HG02973 (cell line): ENCODE data around the gene PSMC5.

ENCODE experiments used
- ATAC-seq: cut with Tn5 transposase; IDR thresholded peaks from one replicate; pipeline ENCODE4 v1.9.1; 2021; ENCODE audit warnings: moderate library complexity; ENCODE audit not compliant: unreplicated experiment

The PSMC5 gene

DNA sequence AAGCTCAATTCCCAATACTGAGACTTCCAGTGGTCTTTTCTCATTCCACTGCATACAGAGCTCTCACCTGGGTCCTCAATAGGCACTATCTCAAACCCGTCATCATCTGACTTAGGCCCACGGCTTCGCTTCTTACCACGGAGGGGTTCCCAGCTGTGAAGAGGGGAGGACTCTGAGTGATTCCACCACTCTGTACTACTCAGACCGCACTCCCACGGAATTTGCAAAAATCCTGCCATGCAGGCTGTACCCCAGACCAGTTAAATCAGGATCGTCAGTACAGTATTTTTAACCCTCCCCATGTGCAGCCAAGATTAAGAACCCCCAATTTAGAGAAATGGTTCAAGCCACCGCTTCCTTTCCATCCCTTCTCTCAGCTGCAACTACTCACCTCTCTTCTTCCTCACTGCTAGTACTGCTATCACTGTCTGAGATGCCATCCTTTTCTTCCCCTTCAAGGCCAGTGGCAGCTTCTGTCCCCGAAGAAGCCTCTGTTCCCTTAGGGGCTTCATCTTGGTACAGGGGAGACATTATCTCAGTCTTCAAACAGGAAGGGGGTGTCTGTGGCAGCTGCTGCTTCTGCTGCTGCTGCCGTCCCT, 6.2 kb upstream of the PSMC5 start:
- no peak for ATAC-seq

DNA sequence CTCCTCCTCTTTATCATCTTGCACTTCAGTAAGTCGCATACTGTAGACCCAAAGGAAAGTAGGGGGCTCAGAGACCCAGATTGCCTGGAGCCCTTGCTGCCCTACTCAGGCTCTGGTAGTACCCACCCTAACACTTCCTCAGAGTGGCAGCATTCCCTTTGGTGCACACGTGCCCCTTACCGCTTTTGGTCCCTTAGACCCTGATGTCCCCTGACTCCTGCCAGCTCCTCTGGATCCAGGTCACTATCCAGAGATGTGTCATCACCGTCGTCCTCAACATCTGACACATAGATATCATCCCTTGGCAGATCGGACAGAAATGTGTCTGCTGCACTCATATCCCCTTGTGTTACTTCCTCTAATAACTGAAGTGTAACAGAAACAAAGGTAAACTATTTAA, 5.4 kb upstream of the PSMC5 start:
- ATAC-seq = no peak

DNA sequence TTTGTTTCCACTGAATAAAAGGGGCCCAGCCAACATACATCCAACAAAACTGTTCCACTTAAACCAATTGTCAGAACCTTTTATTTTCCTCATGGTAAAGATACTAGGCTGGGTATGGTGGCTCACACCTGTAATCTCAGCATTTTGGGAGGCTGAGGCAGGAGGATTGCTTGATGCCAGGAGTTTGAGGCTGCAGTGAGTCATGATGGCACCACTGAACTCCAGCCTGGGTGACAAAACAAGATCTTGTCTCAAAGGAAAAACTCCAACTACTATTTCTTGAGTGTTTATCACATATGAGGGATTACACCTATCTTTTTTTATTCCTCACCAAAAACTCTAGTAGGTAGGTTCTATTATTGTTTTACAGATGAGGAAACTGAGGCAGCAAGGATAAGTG, 4.7 kb upstream of the PSMC5 start:
- no peak for ATAC-seq

DNA sequence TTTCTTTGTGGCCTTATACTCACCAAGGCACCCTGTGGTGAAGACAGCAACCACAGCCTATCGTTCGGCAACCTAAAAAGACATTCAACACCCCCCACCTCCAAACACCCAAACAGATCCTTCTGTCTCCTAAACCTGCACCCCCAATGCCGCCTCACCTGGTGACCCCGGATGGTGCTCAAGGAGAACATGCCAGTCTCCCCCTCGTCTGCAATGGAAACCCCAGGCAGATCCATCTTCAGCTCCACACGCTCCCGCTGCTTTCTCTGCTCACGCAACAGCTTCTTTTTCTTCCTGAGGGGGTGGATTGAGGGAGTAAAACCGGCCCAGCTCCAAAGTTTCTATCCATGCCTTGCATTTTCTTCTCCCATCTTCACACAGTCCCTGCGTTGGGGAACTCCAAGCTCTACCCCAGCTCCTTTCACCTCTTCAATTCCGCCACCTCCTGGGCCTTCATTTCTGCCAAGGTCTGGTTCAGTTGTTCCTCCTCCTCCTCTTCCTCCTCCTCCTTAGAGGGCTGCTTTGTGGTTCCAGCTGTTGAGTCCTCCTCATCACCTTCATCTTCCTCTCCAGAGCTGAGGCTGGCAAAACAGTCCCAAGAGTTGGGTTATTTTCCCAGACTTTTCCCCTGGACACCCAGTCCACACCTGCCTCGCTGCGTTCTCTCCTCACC, 3.4 kb upstream of the PSMC5 start:
- ATAC-seq = no peak

DNA sequence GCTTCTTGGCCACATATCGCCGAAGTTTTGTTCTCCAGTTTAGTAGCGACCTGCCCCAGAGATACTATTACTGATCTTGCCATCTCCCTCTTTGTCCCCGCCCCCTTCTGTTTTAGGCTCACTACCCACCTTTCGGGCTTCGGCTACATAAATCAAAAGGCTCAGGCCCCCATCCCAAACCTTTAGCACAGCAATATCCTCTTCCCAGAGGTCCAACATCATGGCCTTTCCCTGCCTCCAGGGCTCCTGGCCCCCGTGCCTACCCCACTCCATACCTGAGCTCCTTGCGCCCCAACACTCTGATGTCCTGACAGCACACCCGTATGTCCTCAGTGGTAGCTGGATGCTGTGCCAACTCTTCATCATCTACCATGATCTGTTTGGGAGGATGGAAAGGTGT, 2.9 kb upstream of the PSMC5 start:
- no peak for ATAC-seq

DNA sequence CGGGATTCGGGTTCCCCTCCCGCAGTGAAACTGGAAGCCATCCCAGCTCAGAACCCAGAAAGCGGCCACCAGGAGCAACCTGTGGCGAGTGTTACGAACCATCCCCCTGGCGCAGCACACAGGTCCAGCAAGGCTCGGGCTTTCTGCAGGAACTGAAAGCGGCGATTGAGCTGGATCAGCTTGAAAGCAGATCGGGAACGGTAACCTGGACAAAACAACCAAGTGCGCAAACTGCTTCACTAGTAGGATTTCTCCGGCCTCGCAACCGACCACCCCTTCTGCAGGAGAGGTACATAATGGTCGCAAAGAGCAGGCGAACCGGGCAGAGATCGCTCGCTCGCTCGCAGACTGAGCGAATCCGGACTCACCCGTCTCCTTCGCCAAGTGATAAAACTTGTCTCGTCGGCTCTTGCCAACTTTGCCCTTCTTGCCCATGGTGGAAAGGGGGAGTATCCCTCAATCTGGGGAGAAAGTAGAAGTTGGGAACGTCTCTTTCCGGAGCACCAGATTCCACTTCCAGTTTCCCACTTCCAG, 696 bp upstream of the PSMC5 start:
- ATAC-seq = no peak

DNA sequence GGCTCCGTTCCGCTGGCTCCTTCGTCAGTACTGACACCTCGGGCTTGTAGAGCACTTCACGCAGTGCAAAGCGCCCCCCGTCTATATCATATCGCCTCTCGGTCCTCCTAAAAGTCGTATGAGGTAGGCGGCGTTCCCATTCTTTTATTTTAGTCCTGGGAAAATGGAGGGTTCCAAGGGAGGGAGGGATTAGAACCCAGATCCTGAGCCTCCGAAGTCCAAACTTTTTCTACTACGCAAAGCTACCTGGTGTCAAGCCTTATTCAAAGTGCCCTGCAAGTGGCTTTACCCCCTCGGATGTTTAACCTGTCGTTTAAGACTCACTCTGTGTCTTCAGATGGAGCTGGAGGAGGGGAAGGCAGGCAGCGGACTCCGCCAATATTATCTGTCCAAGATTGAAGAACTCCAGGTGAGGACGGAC, 580 bp downstream of the PSMC5 start:
- ATAC-seq = no peak

- no peak for ATAC-seq
These were observed 1.7 kb downstream of the PSMC5 start for GRCh38 chr17:63828936-63829335.

DNA sequence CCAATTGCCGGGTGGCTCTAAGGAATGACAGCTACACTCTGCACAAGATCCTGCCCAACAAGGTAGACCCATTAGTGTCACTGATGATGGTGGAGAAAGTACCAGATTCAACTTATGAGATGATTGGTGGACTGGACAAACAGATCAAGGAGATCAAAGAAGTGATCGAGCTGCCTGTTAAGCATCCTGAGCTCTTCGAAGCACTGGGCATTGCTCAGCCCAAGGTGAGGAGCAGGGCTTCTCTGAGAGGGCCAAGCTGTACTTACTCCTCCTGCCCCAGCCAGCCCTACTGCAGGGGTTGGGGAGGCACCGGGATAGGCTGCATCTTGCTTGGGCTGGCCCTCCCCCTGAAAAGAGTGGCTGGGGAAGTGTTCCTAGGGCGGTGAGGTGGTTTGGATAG, 3.0 kb downstream of the PSMC5 start:
- no peak for ATAC-seq

GRCh38 chr17:63830904-63831491, 3.8 kb downstream of the PSMC5 start:
- no peak for ATAC-seq

- no peak for ATAC-seq
These were observed 4.3 kb downstream of the PSMC5 start for GRCh38 chr17:63831505-63831904.

GRCh38 chr17:63832014-63832413, 4.8 kb downstream of the PSMC5 start:
- ATAC-seq = no peak

- no peak for ATAC-seq
These were observed 5.2 kb downstream of the PSMC5 start for GRCh38 chr17:63832455-63832854.

- ATAC-seq = no peak
These were observed 6.0 kb downstream of the PSMC5 start for GRCh38 chr17:63833026-63833740.

DNA sequence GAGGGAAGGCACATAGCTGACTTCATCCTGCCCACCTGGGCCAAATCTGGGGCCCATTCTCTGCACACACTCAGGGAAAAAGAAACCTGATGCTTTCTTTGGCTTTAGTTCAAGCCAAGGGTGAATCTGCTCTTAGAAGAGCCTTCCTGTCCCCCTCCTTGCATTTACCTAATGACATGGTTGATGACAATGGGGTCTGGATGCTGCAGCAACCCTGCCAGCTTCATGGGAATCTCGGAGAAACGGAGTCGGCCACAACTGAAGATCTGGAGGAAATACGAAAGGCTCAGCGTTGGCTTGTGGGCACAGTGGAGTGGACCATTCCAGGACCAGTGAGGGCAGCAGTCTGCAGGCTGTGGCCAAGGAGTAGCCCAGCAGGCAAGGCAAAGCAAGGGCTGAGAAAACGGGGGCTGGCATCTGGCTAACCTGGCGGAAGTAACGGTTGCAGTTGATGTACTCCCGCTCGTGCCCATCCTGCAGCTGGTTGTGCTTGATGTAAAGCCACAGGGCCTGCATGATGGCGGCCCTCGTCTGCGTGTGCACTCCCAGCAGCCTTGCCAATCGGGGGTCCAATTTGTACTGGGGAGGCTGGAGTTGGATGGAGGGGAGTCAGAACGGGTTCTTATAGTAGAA, 6.6 kb downstream of the PSMC5 start:
- ATAC-seq = no peak

GRCh38 chr17:63834431-63835166, 7.4 kb downstream of the PSMC5 start:
- no peak for ATAC-seq

DNA sequence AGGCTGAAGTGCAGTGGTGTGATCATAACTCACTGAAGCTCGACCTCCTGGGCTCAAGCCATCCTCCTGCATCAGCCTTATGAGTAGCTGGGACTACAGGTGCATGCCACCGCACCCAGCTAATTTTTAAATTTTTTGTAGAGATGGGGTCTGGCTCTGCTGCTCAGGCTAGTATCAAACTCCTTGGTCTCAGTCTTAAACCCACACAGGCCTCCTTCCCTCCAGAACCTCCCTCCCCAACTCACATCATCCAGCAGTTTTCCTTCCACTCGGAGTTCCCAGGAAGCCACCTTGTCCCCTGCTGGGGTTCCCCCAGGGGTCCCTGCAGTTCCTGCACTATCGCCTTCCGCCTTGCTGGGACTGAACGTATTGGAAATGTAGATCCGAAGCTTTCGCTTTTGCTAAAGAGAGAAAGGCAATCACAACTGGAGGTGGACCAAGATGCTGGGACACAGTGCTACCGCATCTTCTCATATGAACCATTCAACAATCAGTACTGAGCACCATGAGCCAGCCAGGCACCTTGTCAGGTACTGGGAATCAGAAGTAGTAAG, 8.0 kb downstream of the PSMC5 start:
- no peak for ATAC-seq

GRCh38 chr17:63836811-63837210, 9.6 kb downstream of the PSMC5 start:
- ATAC-seq = no peak

- ATAC-seq = no peak
These were observed 10.2 kb downstream of the PSMC5 start for GRCh38 chr17:63837480-63837879.

DNA sequence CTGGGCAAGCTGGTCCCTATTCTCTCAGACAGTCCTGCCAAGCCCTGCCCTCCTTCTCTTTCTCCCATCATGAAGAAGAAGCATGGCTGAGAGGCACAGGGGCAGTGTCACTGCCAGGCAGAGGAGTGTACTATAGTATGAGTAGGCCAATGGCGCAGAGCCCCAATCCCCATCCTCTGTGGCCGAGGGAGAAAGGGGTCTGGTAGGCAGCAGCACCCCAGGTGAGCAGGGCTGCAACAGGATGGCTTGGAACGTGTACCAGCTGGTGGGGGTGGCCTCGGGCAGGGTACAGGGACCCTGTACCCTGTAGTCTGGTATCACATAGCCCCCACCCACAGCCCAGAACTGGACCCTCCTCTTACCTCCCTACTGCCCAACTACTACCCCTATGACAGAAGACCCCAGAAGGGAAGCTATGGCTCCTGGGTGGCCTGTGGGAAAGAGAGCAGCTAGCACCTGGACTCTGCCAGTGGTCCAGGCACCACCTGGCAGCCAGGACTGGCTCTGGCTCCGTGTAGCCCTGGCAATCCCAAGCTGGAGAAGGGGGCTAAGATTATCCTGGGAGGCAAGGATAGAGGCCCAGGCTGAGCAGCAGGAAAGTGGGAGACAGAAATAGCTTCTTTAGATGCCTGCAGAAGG, 10.8 kb downstream of the PSMC5 start:
- ATAC-seq = no peak
